A172 (cell line): ENCODE measurements around the gene DGKE. TPM values are rescaled to one million over a fixed set of nuclear protein-coding genes. Genes with fewer than 3 reads are reported as not detected.
A peak's percentile ranks its signal among the peaks of the same experiment; 100 is the strongest.

ENCODE experiments used
- DNase-seq: peaks from one replicate; pipeline ENCODE4 v3.0.0-alpha.2; 2015; ENCODE audit warnings: low spot score
- total RNA-seq: library from RNA; depleted of rRNA; stranded (reverse); fragments of >200 nt; shearing (Covaris generic); gene quantifications from 2 replicates; pipeline ENCODE4 v1.2.3, GENCODE V29; 2014; rRNA removed

DGKE gene
- 3.2 and 7.1 TPM in 2 replicates for total RNA-seq

GRCh38 chr17:56833809-56834379 lies at the start of gene DGKE, which contains the start of gene C17orf67:
DGKE (plus strand) TSS chr17:56834151; CDS start chr17:56834796, 645 bp downstream.
C17orf67 (minus strand) TSS chr17:56833920; CDS start chr17:56815810, 18,110 bp downstream.
- peak; percentile 81 for DNase-seq

- DNase-seq, result peak; percentile 39
Observed at GRCh38 chr17:56785405-56785804, 48.5 kb upstream of the DGKE start.

- no peak for DNase-seq
Observed at GRCh38 chr17:56785997-56786680, 47.8 kb upstream of the DGKE start.

- peak; percentile 97 for DNase-seq
Observed at GRCh38 chr17:56786989-56787482, 46.9 kb upstream of the DGKE start.

- DNase-seq, result no peak
Observed at GRCh38 chr17:56792267-56792666, 41.7 kb upstream of the DGKE start.

GRCh38 chr17:56793531-56793930 lies 40.4 kb upstream of the DGKE start:
- DNase-seq, result no peak

- DNase-seq, result no peak
Observed at GRCh38 chr17:56793957-56794356, 40.0 kb upstream of the DGKE start.

- DNase-seq, result no peak
Observed at GRCh38 chr17:56795221-56795865, 38.6 kb upstream of the DGKE start.

- DNase-seq, result no peak
Observed at GRCh38 chr17:56796536-56796935, 37.4 kb upstream of the DGKE start.

GRCh38 chr17:56798916-56799315 lies 35.0 kb upstream of the DGKE start:
- DNase-seq, result peak; percentile 30

GRCh38 chr17:56801459-56802178 lies 32.3 kb upstream of the DGKE start:
- DNase-seq, result no peak

GRCh38 chr17:56803071-56803470 lies 30.9 kb upstream of the DGKE start:
- DNase-seq, result no peak

GRCh38 chr17:56804454-56804853 lies 29.5 kb upstream of the DGKE start:
- no peak for DNase-seq

GRCh38 chr17:56806949-56807348 lies 27.0 kb upstream of the DGKE start:
- DNase-seq, result no peak

- no peak for DNase-seq
Observed at GRCh38 chr17:56807723-56808122, 26.2 kb upstream of the DGKE start.

- no peak for DNase-seq
Observed at GRCh38 chr17:56808503-56808902, 25.4 kb upstream of the DGKE start.

- no peak for DNase-seq
Observed at GRCh38 chr17:56809106-56809819, 24.7 kb upstream of the DGKE start.

- no peak for DNase-seq
Observed at GRCh38 chr17:56809820-56810179, 24.2 kb upstream of the DGKE start.

GRCh38 chr17:56810343-56810742 lies 23.6 kb upstream of the DGKE start:
- no peak for DNase-seq

- no peak for DNase-seq
Observed at GRCh38 chr17:56810891-56811775, 22.8 kb upstream of the DGKE start.
